ENCODE data around the gene ZNF181.
"Not testable (repeated sequence)": the region's sequence is repeated elsewhere in the genome, so short reads cannot be mapped to it uniquely, and the experiment has no call there.

ZNF181 gene

GRCh38 chr19:34733746-34734536, at the start of gene ZNF181:
TSS of gene ZNF181 (plus strand) at chr19:34734243. CDS start at chr19:34735038, 795 bp downstream.
- peak; percentile 95 for DNase-seq

GRCh38 chr19:34685266-34685665, 48.8 kb upstream of the ZNF181 start:
- not testable (repeated sequence) for DNase-seq

GRCh38 chr19:34686455-34686854, 47.6 kb upstream of the ZNF181 start:
- no peak for DNase-seq

- no peak for DNase-seq
Observed at GRCh38 chr19:34687348-34687747, 46.7 kb upstream of the ZNF181 start.

GRCh38 chr19:34688592-34688991, 45.5 kb upstream of the ZNF181 start:
- no peak for DNase-seq

GRCh38 chr19:34690372-34690771, 43.7 kb upstream of the ZNF181 start:
- no peak for DNase-seq

GRCh38 chr19:34692549-34692948, 41.5 kb upstream of the ZNF181 start:
- no peak for DNase-seq

DNA sequence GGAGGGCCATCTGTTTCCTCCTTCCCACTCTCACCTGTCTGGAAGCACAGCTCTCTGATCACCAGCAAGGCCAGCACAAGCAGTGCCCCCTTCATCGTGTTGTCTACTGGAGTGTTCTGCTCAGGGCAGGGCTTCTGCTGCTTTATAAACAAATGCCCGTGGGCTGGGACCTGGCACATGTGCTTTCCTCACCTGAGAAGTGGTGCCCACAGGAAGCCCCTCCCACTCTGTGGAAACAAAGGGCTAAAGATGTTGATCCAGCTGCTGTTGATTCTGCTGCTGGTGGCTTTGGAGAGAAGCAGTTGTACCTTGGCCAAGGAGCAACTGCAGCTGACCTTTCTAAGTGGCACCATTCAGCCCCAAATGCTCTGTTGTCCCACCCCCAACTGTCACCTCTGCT, 26.4 kb upstream of the ZNF181 start:
- DNase-seq, result no peak

GRCh38 chr19:34711890-34712289, 22.2 kb upstream of the ZNF181 start:
- no peak for DNase-seq

DNA sequence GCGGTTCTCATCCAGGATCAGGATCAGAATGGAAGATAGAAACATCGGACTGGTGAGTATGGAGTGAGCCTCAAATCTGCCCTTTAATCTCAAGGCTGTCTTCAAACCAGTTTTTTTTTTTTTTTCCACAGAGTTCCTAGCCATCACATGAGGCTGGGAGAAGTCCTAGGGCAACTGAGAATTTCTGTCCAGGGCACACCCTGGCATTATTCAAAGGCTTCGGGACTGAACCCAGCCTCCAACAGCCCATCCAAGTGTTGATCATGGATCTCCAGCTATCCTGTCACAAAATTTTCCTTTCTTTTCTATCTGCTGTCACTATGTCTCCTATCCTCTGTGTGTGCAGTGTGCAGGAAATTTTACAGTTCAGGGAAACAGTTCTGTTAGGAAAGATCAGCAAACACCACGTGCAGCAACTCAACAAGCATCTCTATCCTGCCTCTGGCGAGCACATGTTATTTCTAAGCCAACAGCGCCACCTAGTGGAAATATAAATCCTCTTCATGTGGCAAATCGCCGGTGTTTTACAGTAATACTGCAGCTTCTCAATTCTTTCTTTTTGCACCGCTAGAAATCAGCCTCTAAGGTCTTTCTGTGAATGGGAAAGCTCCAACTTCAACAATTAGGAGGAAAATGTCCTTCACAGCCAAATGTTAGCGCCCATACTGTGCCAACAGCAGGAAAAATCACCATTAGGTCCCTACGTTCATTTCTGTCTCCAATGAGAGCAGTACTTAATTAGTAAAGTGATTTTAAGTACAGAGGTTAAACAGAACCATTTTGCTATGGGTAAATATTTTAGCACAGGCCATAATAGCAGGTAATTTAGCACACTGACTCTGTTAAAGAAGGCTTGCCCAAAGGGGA, 21.4 kb upstream of the ZNF181 start:
- peak; percentile 82 for DNase-seq

DNA sequence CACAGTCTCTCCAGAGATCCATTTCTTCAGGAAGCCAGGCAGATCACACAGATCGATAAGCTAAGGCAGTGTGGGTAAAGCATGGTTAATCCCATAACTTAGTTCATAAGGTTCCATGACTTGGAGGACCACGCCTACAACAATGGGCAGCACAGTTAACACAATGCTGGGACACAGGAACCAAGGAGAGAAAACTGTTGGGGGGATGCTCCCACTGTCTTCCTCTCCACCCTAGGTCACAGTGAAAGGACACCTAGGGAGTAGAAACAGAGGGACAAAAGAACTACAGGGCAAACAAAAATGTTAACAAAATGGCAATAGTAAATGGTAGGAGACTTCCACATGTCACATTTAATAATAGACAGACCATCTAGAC, 20.8 kb upstream of the ZNF181 start:
- peak; percentile 4 for DNase-seq

DNA sequence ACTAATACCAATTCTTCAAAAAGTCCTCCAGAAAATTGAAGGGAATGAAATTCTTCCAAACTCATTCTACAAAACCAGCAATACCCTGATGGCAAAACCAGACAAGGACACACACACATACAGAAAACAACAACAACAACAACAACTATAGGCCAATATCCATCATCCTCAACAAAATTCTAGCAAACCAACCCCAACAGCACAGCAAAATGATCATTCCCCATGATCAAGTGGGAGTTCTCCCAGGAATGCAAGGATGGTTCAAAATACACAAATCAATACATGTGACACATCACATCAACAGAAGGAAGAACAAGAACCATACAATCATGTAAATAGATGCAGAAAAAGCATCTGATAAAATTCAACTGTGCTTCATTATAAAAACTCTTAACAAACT, 18.7 kb upstream of the ZNF181 start:
- no peak for DNase-seq

DNA sequence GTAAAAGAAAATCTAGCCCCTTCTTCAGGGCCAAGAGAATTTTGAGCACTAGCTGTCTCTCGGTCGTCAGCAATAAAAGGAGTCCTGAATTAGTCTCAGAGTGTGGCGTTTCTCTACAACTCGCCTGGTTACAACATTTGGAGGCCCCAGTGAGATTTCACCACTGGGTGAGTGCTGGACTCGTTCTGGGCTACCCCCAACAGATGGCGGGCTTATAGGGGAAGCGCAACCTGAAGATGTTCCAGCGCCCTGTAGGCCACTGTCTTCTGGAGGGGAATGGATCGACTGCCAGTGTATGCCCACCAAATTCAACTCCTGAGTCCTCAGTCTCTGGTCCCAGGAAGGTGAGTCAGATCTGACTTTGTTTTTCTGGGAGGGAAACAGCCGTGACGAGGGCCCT, 11.7 kb upstream of the ZNF181 start:
- no peak for DNase-seq

DNA sequence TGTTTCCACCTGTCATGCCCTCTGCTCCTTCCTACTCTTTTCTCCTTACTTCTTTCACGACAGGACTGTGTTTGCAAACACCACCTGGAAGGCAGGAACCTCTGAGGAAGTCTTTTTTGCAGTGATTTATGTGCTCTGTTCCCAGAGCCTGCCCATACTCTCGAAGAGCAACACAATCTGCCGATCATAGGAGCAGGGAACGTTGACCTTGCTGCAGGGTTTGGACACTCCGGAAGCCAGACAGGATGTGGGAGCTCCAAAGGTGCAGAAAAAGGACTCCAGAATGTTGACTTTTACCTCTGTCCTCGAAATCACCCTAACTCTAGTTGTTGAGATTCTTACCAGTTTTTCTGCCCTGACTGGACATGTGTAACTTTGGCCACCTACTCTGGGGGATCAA, 8.6 kb upstream of the ZNF181 start:
- DNase-seq, result no peak

DNA sequence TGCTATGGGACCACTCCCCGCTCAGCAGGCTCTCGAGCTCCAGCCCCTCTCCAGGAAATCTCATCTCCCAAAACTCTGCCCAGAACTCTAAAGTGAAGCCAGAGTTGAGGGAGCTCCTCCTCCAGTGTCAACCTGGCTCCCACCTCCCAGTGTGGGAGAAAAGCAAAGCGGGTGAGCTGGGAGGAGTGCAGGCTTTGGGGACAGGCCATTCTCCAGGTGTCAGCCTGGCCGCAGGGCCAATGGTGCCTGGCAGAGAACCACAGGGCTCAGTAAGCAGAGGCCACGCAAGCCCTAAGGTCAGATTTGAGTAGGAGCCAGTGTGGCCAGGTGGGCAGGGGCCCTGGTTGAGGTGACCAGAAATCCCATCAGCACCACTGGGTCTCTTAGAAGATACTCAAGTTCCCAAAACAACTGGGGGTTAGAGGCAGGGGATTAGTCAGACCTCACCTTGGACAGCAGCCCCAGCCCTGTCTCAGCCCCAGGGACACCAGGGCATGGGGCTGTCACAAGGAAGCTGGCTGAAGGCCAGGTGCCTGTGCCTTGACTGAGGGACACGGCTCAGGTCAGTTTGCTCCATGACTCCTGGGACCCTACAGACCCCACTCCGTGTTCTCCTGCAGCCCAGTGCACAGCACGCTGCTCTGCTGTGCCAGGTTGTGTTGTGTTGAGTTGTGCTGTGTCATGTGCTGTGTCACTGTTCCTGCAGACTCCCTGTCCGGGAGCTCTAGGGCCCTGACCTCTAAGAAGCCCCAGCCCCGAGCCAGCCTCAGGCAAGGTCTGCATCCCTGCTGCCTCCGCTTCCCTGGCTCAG, 2.8 kb upstream of the ZNF181 start:
- no peak for DNase-seq

- no peak for DNase-seq
Observed at GRCh38 chr19:34731964-34732363, 2.1 kb upstream of the ZNF181 start.

DNA sequence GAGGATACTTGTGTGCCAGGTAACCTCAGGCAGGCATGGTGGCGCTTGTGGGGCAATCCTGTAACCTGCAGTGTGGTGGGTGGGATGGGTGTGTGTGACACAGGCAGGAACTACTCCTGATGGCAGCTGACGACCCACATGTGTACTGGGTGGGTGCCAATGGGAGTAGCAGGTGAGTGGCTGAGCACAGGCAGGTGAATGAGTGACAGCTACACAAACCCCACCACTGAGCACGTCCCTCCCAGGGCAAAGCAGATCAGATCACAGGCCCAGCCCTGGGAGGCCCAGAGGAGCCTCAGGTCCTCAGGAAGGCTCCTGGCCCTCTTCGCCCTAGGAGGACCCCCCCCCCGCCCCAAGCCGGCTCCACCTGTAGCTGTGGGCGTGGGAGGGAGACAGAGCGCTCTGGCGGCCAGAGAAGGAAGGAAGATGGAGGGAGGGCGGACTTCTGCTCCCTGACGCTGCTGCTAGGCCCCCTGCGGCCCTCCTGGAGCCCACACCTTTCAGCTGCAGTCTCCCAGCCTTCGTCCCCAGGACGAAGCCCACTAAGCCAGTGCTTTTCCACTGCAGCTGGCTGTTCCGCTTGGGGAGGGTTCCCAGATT, 1.3 kb upstream of the ZNF181 start:
- DNase-seq, result peak; percentile 6

GRCh38 chr19:34733266-34733745, 737 bp upstream of the ZNF181 start:
- peak; percentile 89 for DNase-seq

DNA sequence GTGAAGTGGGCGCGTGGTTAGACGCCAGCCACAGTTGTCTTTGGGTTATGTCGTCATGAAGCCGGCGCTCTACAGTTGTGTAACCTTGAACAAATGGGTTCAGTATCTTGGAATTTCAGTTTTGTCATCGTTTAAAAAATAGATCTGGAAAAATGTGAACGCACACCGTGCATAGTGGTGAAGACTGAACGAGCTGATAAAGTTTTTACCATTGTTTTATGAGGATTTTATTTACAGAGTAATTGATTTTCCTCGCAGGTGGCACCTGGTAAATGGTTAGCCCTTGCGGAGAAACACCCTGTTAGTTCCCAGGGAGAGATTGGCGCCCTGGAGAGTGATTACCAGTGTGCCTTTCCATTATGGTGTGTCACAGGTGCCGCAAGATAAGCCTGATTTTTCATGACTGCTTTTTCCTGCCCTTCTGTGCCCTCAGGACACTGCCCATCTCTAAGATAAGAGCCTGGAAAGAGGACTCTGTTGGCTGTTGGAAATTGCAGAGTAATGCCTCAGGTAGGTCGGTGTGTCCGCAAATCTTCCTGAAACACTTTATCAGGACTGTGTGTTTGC, 577 bp downstream of the ZNF181 start:
- no peak for DNase-seq

- no peak for DNase-seq
Observed at GRCh38 chr19:34744896-34745690, 11.1 kb downstream of the ZNF181 start.

DNA sequence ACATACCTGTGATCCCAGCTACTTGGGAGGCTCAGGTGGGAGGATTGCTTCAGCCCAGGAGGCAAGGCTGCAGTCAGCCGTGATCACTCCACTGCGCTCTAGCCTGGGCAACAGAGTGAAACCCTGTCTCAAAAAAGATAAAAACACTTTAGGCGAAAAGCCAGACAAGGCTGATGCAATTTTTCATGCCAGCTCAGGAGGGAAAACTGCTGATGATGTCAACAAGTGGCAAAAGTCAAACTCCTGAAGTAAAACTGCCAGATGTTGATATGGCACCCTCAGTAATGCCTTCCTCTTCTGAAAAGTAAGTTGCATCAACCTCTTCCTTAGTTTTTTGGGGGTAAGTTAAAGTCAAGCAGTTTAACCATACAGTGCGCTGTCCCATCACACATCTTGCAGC, 23.4 kb downstream of the ZNF181 start:
- no peak for DNase-seq

Measured in hematopoietic multipotent progenitor cell treated with erythropoietin and hydrocortisone succinate and interleukin-3 and kit ligand, for 8 days (in vitro differentiated cells).